DMS 273 (cell line): ENCODE data around the gene DNAJC8.

Experiments
- DNase-seq: peaks from one replicate; lab custom pipeline; 2025; ENCODE audit not compliant: unreplicated experiment; lab: John Stamatoyannopoulos, UW

The DNAJC8 gene, protein sequence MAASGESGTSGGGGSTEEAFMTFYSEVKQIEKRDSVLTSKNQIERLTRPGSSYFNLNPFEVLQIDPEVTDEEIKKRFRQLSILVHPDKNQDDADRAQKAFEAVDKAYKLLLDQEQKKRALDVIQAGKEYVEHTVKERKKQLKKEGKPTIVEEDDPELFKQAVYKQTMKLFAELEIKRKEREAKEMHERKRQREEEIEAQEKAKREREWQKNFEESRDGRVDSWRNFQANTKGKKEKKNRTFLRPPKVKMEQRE

DNA sequence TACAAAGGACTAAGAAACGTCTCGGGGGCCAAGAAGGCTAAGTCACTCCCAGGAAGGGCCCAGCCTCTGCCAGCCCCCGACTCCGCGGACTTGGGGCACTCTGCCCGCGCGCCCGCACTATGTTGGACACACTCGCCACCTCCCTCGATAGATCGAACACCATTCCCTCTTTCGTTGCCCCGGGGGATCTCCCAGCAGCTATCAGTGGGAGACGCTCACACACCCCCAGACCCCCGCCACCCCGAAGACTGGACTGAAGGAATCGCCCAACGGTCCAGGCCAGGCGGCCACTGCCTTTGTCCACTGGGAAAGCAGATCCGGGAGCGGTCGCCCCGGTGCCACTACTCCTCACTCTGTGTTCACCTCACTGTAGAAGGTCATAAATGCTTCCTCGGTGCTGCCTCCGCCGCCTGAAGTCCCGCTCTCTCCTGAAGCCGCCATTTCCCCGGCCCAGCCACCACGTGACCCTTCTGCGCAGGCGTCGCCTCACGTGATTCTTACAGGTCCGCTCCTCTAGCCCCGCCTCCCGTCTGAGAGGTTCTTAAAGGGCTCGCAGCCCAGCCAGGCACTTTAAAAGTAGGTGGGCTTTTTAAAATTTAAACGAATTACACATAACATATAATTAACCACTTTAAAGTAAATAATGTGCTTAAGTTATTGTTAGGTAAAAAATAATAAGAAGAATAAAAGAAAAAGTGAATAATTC is at the start of gene DNAJC8:
TSS of gene DNAJC8 (minus strand) at position 472 of the 706 bp plus-strand sequence. CDS start at position 441, 31 bp downstream.
- DNase-seq: peak; percentile 97

DNA sequence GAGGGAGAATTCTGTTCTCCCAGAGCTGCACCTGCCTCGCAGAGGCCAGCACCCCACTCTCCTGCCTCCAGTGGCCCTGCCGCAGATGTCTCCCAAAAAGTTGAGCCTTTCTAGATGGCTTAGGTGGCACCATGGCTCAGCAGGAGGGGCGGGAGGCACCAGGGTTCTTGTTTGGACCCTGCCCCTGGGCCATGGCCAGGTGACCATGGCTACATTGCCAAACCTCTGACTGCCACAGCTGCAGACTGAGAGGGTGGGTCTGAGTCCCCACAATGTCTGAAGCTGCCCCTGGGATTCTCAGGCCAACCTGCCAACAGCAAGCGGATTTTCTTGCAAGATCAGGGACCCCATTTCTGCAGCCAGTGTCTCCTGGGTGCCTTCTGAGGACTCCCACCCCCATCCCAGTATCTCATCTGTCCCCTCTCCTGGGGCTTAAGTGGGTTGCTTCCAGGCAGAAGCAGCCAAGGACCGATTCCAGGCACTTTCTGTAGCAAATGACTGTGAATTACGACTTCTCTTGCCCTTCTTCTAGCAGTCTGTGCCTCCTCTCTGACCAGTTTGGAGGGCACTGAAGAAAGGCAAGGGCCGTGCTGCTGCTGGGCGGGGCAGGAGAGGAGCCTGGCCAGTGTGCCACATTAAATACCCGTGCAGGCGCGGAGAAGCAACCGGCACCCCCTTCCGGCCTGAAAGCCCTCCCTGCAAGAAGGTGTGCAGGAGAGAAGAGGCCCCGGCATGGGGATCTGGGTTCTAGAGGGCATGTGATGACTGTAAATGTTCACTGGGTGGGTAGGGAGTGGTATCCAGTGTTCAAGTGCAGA is 49.0 kb upstream of the DNAJC8 start:
- DNase-seq: no peak

DNA sequence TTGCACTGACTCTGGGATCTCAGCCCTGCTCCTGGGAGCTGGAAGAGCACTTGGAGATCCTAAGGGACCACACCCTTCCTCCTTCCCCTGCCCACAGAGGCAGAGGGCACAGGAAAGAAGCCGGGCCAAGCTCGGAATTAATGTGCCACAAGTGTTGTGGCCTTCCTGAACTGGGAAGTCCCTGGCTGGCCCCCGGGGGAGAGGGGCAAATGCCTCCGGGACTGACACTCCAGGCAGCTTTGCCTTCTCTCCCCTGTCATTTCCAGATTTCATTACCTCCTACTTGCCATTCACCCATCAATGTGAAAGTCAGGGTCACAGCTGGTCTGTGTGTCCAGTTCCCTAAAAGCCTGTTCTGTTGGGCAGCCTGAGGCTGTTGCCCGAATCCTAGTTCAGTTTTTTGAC is 48.1 kb upstream of the DNAJC8 start:
- no peak for DNase-seq

DNA sequence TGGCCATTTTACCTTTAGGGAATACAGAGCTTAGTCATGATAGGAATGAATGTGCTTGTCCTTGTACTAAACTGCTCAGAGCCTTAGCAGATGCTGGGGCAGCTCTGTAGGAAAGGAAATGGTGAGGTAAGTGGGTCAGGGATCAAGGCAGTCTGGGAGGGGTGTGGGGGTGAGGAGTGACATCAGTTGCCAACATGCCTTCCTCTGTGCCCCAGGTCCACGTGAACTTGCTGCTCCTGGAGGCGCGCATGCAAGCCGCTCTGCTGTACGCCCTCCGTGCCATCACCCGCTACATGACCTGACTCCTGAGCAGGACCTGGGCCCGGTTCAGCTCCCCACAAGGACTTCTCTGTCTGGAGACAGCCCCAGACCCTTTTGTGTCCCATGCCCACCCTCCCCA is 47.7 kb upstream of the DNAJC8 start:
- no peak for DNase-seq

DNA sequence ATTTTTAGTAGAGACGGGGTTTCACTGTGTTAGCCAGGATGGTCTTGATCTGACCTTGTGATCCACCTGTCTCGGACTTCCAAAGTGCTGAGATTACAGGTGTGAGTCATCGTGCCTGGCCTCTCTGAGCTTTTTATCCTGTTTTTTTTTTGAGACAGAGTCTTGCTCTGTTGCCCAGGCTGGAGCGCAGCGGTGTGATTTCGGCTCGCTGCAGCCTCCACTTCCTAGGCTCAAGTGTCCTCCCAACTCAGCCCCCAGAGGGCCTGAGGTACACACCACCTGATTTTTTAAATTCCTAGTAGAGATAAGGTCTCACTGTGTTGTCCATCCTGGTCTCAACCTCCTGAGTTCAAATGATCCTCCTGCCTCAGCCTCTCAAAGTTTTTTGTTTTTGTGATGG is 46.9 kb upstream of the DNAJC8 start:
- no peak for DNase-seq

DNA sequence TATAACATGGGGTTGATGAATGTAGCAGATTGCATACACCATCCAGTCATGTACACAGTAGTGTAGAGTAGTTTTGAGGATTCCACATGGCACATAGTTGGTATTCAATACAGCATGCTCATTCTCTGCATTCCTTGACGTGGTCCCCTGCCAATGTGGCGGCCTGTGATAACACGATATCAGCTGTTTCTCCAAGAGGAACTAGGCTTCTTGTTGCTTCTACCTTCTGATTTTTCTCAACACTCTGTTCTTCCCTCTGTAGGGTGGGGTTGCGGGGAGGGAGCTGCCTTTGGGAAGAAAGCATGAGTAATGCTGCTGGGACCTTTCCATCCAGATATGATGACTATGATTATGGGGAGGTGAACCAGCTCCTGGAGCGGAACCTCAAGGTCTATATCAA is 45.9 kb upstream of the DNAJC8 start:
- DNase-seq: no peak

DNA sequence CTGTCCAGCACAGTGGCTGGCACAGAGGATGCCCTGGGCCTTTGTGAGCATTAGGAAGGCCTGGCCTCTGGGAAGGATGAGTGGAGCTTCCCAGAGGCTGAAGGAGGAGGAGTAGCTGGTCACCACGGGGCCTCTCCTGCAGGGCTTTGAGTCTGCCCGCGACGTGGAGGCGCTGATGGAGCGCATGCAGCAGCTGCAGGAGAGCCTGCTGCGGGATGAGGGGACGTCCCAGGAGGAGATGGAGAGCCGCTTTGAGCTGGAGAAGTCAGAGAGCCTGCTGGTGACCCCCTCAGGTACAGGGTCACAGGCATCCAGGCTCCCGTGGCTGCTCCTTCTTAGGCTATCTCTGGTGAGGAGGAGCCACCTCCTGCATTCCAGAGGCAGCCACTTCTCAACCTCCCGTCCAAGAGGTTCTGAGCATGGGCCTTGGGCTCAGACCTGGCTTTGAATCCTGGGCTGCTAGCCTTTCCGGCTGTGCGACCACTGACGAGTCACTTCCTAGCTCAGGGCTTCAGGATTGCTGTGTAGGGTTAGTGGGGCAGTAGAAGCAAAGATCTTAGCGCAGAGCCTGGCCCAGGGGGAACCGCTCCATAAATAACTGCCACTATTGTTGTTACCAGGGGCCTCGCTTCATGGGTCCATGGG is 40.5 kb upstream of the DNAJC8 start:
- no peak for DNase-seq

DNA sequence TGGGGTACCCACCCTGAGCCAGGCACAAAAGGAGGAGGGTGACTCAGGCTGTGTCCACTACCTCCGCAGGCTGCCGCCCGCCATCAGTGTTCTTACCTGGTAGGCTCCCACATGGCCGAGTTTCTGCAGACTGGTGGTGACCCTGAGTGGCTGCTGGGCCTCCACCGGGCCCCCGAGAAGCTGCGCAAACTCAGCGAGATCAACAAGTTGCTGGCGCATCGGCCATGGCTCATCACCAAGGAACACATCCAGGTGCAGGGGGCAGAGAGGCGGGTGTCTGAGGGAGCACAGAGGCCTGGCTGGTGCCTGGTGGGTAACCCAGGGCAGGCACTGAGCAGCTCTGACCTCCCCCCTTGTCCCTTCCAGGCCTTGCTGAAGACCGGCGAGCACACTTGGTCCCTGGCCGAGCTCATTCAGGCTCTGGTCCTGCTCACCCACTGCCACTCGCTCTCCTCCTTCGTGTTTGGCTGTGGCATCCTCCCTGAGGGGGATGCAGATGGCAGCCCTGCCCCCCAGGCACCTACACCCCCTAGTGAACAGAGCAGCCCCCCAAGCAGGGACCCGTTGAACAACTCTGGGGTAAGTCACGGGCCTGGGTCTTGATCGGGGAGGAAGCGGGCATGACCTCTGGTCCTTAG is 39.5 kb upstream of the DNAJC8 start:
- DNase-seq: no peak

DNA sequence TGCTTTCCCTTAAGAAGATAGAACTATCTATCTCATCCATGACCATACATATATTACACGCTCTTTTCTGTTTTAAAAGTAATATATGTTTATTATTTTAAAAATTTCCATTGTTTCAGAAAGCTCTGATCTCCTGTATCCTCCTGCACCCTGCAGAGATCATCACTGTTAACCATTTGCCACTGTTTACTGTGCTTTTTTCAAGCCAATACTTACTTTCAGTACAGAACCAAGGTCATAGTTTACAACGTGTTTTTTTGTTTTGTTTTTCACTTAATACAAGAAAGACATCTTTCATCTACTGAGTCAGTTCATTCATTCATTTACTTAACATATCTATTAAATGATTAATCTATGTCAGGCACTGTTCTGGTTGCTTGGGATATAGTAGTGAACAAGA is 36.7 kb upstream of the DNAJC8 start:
- DNase-seq: no peak

DNA sequence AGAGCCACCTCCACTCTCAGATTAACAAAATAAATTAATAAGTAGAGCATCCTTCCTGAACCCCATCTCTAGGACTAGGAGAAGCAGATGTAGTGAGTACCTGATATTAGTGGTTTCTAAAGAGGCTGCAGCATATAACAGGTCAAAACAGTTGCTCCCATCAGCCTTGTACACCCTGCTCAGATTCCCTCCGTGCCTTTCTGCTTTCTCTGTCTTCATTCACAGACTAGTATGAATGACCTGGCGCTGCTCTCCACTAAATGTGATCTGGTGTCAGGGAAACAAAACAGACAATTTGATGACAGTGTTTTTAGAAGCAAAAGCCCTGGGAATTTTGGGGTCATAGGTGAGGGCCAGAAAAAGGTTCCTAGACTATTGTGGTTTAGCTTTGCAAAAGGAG is 34.8 kb upstream of the DNAJC8 start:
- DNase-seq: no peak

DNA sequence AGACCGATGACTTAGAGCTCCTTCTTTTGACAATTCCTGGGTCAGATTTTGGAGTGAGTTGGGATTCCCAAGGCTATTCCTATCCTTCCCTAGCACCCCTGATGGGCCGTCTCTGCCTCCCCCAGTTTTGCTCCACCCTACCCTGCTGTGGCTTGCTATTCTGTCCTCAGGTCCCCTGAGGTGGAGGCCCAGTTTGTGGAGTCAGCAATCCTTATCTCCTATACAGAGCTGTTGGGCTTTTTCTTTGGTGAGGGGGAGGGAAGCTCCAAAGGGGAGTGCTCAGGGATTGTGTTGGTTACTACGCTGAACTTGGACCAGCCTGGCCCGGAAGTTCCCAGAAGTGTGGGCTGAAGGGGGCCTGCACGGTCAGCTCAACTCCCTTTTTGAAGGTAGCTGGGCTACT is 34.1 kb upstream of the DNAJC8 start:
- no peak for DNase-seq

DNA sequence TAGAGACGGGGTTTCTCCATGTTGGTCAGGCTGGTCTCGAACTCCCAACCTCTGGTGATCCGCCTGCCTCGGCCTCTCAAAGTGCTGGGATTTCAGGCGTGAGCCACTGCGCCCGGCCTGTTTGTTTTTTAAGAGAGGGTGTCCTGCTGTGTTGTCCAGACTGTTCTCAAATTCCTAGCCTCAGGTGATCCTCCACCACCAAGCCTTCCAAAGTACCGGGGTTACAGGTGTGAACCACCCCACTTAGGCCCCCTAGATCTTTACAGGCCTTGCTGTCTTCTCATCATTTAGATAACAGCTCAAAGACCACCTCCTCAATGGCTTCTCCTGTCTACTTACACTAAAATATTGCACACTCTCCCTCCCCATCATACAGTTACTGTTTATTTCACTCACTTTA is 32.7 kb upstream of the DNAJC8 start:
- no peak for DNase-seq

DNA sequence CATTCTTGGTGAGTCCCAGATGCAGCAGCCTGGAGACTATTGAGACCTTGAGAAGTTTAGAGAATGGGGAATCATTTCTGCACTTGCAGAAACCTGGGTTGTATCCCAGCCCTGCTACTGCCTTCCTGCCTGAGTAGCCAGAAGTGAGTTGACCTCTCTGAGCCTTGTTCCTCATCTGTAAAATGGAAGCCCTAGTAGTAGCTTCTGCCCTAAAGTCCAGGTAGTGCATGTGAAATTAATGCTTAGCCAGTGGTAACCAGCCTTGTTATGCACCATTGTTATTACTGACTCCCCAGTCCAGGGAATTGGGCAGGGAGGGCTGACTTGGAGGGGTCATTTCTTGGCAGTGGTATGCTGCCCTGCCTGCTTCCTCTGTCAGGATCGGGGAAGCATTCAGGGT is 32.1 kb upstream of the DNAJC8 start:
- no peak for DNase-seq

DNA sequence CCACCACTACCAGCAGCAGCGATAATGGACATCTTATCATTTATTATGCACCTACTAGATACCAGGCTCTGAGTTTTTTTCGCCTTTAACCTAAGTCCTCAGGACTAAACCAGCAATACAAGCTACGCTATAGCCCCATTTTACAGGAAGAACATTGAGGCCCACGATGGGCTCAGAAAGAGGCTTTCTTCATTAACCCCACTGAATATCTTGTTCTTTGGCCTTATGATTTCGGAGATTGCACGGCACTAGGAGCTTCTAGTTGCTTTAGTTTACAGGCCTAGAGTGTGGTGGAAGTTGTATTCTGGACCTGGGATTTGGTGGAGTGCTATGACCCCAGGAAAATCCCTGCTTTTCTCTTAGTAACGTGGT is 28.0 kb upstream of the DNAJC8 start:
- no peak for DNase-seq

DNA sequence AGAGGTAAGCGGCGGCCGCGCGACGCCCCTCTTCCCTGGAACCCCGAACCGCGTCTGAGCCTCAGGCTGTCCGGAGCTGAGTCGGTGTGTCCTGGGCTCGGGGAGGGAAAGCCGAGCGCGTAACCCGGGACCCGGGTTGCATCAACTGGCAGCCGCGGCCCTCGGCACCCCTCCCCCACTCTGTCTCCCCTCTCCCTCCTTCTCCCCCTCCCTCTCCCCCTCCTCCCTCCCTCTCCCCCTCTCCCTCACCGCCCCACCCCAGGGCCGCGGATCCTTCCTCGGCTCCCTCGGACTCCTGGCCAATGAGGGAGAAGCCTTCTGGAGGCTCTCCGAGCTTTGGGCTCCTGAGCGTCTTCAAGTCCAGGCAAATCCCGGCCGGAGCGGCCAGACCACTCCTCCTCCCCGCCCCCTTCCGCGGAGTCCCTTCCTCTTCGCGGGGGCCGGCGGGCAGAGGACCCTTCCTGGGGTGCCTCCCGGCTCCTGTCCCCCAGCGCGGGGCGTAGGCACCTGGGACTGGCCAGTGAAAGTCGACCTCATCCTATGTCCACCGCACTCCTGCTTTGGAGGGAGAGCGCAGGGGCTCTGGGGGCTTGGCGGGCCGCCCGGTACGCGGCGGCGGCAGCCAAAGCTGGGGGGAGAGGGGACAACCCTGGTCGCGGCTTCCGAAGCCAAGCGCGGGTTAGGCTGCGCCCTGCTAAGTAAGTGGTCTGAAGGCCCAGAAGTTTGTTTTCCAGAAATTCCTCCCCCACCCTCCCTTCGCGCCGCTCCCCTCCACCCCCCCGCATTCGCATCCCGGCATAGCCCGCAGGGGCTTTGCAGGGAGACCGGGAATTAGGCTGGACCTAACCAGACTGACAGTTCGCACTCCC is 27.3 kb upstream of the DNAJC8 start:
- DNase-seq: peak; percentile 73

DNA sequence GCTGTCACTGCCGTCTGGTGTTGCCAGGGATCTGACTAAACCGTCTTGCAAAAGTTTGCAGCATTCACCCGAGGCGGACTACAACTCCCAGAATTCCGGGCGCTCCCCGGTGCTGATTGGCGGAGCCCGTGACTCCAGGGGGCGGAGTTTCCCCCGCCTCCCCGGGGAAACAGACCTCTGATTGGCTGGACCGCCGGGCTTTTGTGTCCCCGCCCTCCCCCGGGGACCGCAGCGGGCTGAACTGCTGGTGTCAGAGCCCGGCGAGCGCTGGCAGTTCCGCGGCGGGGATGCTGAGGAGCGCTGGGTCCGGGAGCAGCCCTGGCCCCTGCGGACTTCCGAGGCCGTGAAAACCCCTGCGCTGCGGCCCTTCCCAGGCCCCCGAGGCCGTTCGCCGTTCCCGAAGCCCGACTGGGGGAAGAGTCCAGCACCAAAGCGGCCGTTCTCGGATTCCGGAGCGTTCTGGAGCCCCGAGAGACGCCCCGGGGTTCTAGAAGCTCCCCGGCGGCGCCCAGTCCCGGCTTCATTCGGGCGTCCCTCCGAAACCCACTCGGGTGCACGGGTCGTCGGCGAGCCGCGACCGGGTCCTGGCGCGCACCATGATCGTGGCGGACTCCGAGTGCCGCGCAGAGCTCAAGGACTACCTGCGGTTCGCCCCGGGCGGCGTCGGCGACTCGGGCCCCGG is 26.6 kb upstream of the DNAJC8 start, which contains the start of gene SESN2:
TSS of gene SESN2 (plus strand) at position 267 of the 682 bp plus-strand sequence. CDS start at position 597, 330 bp downstream.
- DNase-seq: peak; percentile 99

DNA sequence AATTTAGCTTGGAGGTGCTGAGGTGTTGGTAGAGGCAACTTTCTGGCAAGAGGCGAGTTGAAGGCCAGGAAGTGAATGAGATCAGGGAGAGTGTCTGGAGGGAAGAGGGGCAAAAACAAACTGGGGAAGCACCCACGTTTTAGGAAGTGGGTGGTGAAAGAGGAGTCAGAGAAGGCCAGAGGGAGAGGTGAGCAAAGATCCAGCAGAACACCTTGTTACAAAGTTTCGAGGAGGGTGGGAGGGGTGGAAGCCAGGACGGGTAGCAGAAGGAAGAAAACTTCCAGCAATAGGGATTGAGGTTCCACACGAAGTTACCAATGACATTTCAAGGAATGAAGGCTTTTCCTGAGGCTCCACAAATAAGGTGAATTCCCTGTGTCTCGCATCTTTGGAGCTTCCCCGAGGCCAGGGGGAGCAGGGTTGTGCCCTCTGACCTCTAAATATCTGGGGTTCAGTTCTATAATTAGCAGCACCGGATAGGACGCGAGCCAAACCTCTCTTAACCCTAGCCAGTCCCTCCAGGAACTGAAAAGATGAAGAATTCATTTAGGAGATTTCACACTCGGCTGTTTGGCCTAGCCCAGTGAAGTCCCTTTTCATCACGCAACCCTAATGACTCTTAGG is 25.9 kb upstream of the DNAJC8 start:
- no peak for DNase-seq

DNA sequence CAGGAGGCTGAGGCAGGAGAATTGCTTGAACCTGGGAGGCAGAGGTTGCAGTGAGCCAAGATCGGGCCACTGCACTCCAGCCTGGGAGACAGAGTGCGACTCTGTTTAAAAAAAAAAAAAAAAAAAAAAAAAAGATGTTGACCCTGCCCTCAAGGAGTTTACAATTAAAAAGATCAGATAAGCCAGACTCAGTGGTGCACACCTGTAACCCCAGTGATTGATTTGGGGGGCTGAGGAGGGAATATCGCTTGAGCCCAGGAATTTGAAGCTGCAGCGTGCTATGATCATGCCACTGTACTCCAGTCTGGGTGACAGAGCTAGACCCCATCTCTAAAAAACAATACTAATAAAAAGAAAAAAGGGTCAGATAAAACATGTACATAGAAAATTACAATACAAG is 24.9 kb upstream of the DNAJC8 start:
- no peak for DNase-seq
